K562 (cell line): ENCODE data around the gene PACS1. TPM values are rescaled to one million over a fixed set of nuclear protein-coding genes. Genes with fewer than 3 reads are reported as not detected.

ENCODE experiments used
- ATAC-seq: fragments of 200-7000 bp; cut with Tn5 transposase; 3 replicates; pipeline ENCODE4 v1.9.1; 2020; ENCODE audit warnings: moderate library complexity
- BruUV-seq: library from RNA; stranded (reverse); fragments of 400-500 nt; replicated peaks from 2 replicates; lab custom pipeline; 2021; lab: Mats Ljungman, UMichigan
- CTCF ChIA-PET: fragments of 300-600 bp; formaldehyde crosslinking; extraction: SDS; loops from one replicate; lab custom pipeline; 2021; ENCODE audit warnings: low intra/inter-chr PET ratio; lab: Yijun Ruan, JAX
- POLR2A ChIA-PET: fragments of 300-600, 350-650 bp; sonication (Branson Sonifier 250); formaldehyde crosslinking; extraction: SDS; loops from one replicate; lab custom pipeline; 2021; ENCODE audit warnings: antibody characterized with exemption, inconsistent platforms; lab: Yijun Ruan, JAX
- DNase-seq, 4 experiments: peaks; one replicate each; pipeline versions ENCODE4 v3.0.0 to v3.0.0-alpha.2; 2011 to 2018; ENCODE audit warnings: low spot score in 3 of 4, mixed read lengths in 3 of 4; ENCODE audit errors: extremely low read depth in 1 of 4
- FAIRE-seq: peaks from 2 replicates; lab custom pipeline; 2011; peaks lifted over from hg19 to GRCh38; lab: Jason Lieb, UNC
- H2AFZ ChIP-seq: 2 replicates; pipeline ENCODE4 v1.6.0; 2011; ENCODE audit warnings: low read depth, low read length, control low read depth, inconsistent platforms
- H3K27ac ChIP-seq: fragments of 200-600 bp; 3 replicates; pipeline ENCODE4 v1.8.0; 2011; ENCODE audit warnings: low read depth, mild to moderate bottlenecking, control low read depth, inconsistent platforms, low read length, moderate library complexity, mixed read lengths; ENCODE audit errors: extremely low read depth
- H3K27me3 ChIP-seq, 2 experiments: fragments of 300-600 bp in 1 of 2; 2 replicates in 1 of 2; 3 replicates in 1 of 2; pipeline versions ENCODE4 v1.6.0 to v1.8.0; 2011; ENCODE audit warnings: inconsistent platforms in 2 of 2, low read length in 2 of 2, mild to moderate bottlenecking in 1 of 2, mixed read lengths in 1 of 2, moderate library complexity in 1 of 2; ENCODE audit not compliant: control insufficient read depth in 2 of 2, insufficient read depth in 2 of 2
- H3K36me3 ChIP-seq: fragments of 300-600 bp; 3 replicates; pipeline ENCODE4 v1.8.0; 2011; ENCODE audit warnings: mild to moderate bottlenecking, low read length, inconsistent platforms; ENCODE audit not compliant: control insufficient read depth, insufficient read depth
- H3K4me1 ChIP-seq, 2 experiments: fragments of 200-600 bp in 1 of 2; replicated peaks in 1 of 2; 2 replicates in 1 of 2; 3 replicates in 1 of 2; pipeline versions ENCODE4 v1.5.1 to v1.8.0; 2011; ENCODE audit warnings: inconsistent platforms in 2 of 2, low read length in 2 of 2, mild to moderate bottlenecking in 1 of 2, mixed read lengths in 1 of 2, moderate library complexity in 1 of 2; ENCODE audit not compliant: control insufficient read depth in 2 of 2, insufficient read depth in 2 of 2
- H3K4me2 ChIP-seq: 2 replicates; pipeline ENCODE4 v1.6.1; 2011; ENCODE audit warnings: low read length, control low read depth, inconsistent platforms, mixed read lengths; ENCODE audit not compliant: insufficient read depth
- H3K4me3 ChIP-seq: fragments of 200-600 bp; sonication (generic), shearing (Covaris generic); 2 replicates; pipeline ENCODE4 v1.5.1; 2016; ENCODE audit warnings: control low read depth, inconsistent platforms
- H3K79me2 ChIP-seq: fragments of 200-600 bp; 3 replicates; pipeline ENCODE4 v1.8.0; 2011; ENCODE audit warnings: low read length, inconsistent platforms; ENCODE audit not compliant: control insufficient read depth, insufficient read depth
- H3K9ac ChIP-seq, 2 experiments: 2 replicates each; pipeline versions ENCODE4 v1.6.0 to v1.6.1; 2011; ENCODE audit warnings: low read depth in 2 of 2, low read length in 2 of 2, control low read depth in 1 of 2, inconsistent platforms in 1 of 2, mild to moderate bottlenecking in 1 of 2, mixed read lengths in 1 of 2; ENCODE audit not compliant: insufficient read depth in 1 of 2
- H3K9me1 ChIP-seq: one replicate; pipeline ENCODE4 v1.6.0; 2011; ENCODE audit warnings: inconsistent platforms, mild to moderate bottlenecking, low read length, moderate library complexity; ENCODE audit not compliant: control insufficient read depth, insufficient read depth
- H3K9me3 ChIP-seq: replicated peaks from 2 replicates; pipeline ENCODE4 v1.5.1; 2011; ENCODE audit warnings: low read depth, low read length, inconsistent platforms; ENCODE audit not compliant: control insufficient read depth, insufficient read depth
- H4K20me1 ChIP-seq: replicated peaks from 2 replicates; pipeline ENCODE4 v1.6.1; 2011; ENCODE audit warnings: low read length, inconsistent platforms, mixed read lengths; ENCODE audit not compliant: control insufficient read depth, insufficient read depth
- CAMTA2 ChIP-seq: fragments of 250-450 bp; sonication (Bioruptor Pico); conservative IDR thresholded peaks from 2 replicates; pipeline ENCODE4 v1.5.1; 2022
- ETV1 ChIP-seq: fragments of 450-650 bp; conservative IDR thresholded peaks from 2 replicates; pipeline ENCODE4 v1.6.1; 2016; ENCODE audit warnings: missing genetic modification characterization, control low read depth, low read depth, missing compliant biosample characterization
- RB1 ChIP-seq: fragments of 450-650 bp; IDR thresholded peaks from 2 replicates; pipeline ENCODE4 v1.6.1; 2017; ENCODE audit warnings: low read depth, mild to moderate bottlenecking
- TARDBP ChIP-seq: fragments of 450-650 bp; IDR thresholded peaks from 2 replicates; pipeline ENCODE4 v1.6.1; 2016
- ZFP36 ChIP-seq: fragments of 150-350 bp; IDR thresholded peaks from 2 replicates; pipeline ENCODE4 v1.6.1; 2018; ENCODE audit warnings: low read length, low read depth; ENCODE audit not compliant: partially characterized antibody
- ZNF282 ChIP-seq: sonication (generic); formaldehyde crosslinking; IDR thresholded peaks from 2 replicates; pipeline ENCODE4 v1.8.1; 2023; ENCODE audit warnings: missing genetic modification reagents
- ZNF311 ChIP-seq: fragments of 250-450 bp; sonication (Bioruptor Pico); IDR thresholded peaks from 2 replicates; pipeline ENCODE4 v1.4.0; 2020; ENCODE audit warnings: mild to moderate bottlenecking, moderate library complexity
- WGBS: fragments of 100-300 bp; shearing (Covaris generic); methylation state at CpG from one replicate; pipeline ENCODE4 v1.1.6; 2016; ENCODE audit warnings: low coverage, mixed read lengths; ENCODE audit not compliant: insufficient coverage; ENCODE audit errors: missing lambda C conversion rate; 5-methylcytosine and 5-hydroxymethylcytosine counted together
- in situ Hi-C: fragments of 300-500 bp; cut with MboI; formaldehyde crosslinking; loops from 4 replicates; pipeline ENCODE4 v1.15.0; 2018; ENCODE audit warnings: inconsistent platforms, mixed read lengths
- intact Hi-C: fragments of 100-400 bp; cut with micrococcal nuclease; formaldehyde crosslinking; loops from 2 replicates; pipeline ENCODE4 v1.14.2; 2022
- polyA plus RNA-seq, 8 experiments: library from polyadenylated mRNA; depleted of rRNA in 4 of 8; stranded (reverse) in 5 of 8; unstranded in 3 of 8; fragments of >200 nt; fragmentation: Nextera tagmentation in 2 of 8; fragmentation: Illumina TruSeq in 1 of 8; extraction: Ambion mirVana in 2 of 8; extraction: Trizol in 1 of 8; gene quantifications; 2 replicates each; pipeline versions ENCODE4 v1.2.1 to v1.2.3, GENCODE V29; 2011 to 2014; ENCODE audit warnings: inconsistent platforms in 1 of 8, missing spikeins in 1 of 8
- total RNA-seq, 7 experiments: library from RNA; depleted of rRNA in 6 of 7; stranded (reverse); fragments of >200 nt in 6 of 7; fragmentation: Illumina TruSeq in 2 of 7; extraction: Trizol in 2 of 7; gene quantifications; 2 replicates each; pipeline versions ENCODE4 v1.2.1 to v1.2.3, GENCODE V29; 2011 to 2021; ENCODE audit warnings: low replicate concordance in 1 of 7
- TF ChIP-seq, protein P1 (sequence below): fragments of 450-650 bp; formaldehyde crosslinking; IDR thresholded peaks from 2 replicates; pipeline ENCODE4 v1.4.0; 2020; ENCODE audit warnings: mild to moderate bottlenecking, moderate library complexity
- TF ChIP-seq, protein P2 (sequence below): sonication (generic); formaldehyde crosslinking; IDR thresholded peaks from 2 replicates; pipeline ENCODE4 v1.8.0; 2023; ENCODE audit warnings: missing genetic modification reagents, mild to moderate bottlenecking, borderline replicate concordance
- TF ChIP-seq, protein P3 (sequence below): fragments of 450-650 bp; IDR thresholded peaks from 2 replicates; pipeline ENCODE4 v1.6.1; 2018; ENCODE audit not compliant: partially characterized antibody

The PACS1 gene
- total and polyA plus RNA-seq, 9 of the 15 experiments (the other 6 are each of a cell fraction or from before 2014, with no cell fraction given): 0.34 to 28.1 (median 8.5) TPM

DNA sequence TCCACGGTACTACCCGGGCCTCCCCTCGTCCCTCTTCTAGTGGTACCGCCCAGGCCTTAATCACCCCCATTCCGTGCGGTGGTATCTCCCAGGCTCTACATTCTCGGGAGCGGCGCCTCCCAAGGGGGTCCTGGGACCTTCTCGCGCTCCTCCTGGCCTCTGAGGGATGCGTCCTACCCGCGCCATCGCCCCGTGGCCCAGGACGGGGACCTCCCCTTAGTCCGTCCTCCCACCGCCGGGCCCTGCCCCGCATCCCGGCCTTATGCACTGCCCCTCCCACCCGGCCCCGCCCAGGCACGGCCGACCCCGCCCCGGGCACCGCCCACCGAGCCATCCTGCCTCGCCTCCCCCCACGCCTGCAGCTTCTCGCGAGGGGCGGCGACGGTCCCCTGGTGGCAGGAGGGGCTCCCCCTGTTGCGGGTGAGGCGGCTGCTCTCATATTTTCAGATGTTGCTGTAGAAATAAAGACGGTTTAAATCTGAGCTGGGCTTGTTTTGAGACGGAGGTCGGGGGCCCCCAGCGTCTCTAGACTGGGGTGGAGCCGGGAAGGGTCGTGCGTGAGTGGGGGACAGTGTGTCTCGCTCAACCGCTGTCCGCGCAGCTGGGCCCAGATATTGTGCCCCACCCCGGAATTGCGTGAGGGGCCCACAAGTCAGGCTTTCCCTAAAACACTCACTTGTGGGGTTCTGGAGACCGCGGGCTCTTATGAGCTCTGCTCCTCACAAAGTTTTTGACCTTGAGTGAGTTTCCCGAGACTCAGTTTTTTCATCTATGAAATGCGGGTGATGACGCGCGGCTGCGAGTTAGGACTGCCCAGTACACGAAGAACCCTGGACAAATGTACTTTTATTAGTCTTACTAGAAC, 197.5 kb downstream of the PACS1 start:
- CTCF ChIA-PET: no interaction called here
- in situ Hi-C loops: no loop called here
- H3K27ac ChIP-seq: peak overlapping the region; percentile 95
- WGBS: under 1% methylated on average over 40 of the region's 61 CpGs
- H3K79me2 ChIP-seq: peaks cover 29% of the 10 kb centered on the region
- H3K9me1 ChIP-seq: no peaks in the 10 kb centered on the region
- intact Hi-C loops: no loop called here
- ATAC-seq: peak; percentile 85
- peak; percentile 91 to 95 (median 92) for DNase-seq
- H3K36me3 ChIP-seq: peaks cover 65% of the 10 kb centered on the region
- peak; percentile 82 for FAIRE-seq
- no peaks in the 10 kb centered on the region for H3K27me3 ChIP-seq
- H3K4me2 ChIP-seq: peak overlapping the region; percentile 98
- H3K9me3 ChIP-seq: no peaks in the 10 kb centered on the region
- BruUV-seq: no TSS peak
- peak overlapping the region; percentile 92 to 99 for H3K9ac ChIP-seq
- peak overlapping the region; percentile 100 for H3K4me3 ChIP-seq
- H4K20me1 ChIP-seq: peaks cover 10% of the 10 kb centered on the region; the same call in 1 of the 2 replicates
- H3K4me1 ChIP-seq: peaks cover 5 to 47% of the 10 kb centered on the region in 2 experiments; a peak in 4 of 5 replicates
- POLR2A ChIA-PET: interaction anchor here (0.6 to 2.8 kb wide), 5 partner anchors 10 to 48 kb away, joined by 3 to 17 read pairs (median 4); partner anchors contain the start of gene YIF1A
- peak overlapping the region; percentile 96 for H2AFZ ChIP-seq
- TF ChIP-seq, protein P1, sequence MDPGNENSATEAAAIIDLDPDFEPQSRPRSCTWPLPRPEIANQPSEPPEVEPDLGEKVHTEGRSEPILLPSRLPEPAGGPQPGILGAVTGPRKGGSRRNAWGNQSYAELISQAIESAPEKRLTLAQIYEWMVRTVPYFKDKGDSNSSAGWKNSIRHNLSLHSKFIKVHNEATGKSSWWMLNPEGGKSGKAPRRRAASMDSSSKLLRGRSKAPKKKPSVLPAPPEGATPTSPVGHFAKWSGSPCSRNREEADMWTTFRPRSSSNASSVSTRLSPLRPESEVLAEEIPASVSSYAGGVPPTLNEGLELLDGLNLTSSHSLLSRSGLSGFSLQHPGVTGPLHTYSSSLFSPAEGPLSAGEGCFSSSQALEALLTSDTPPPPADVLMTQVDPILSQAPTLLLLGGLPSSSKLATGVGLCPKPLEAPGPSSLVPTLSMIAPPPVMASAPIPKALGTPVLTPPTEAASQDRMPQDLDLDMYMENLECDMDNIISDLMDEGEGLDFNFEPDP (CRISPR knock-in tag): no peak
- no peak for TF ChIP-seq ZFP36
- TF ChIP-seq, protein P2, sequence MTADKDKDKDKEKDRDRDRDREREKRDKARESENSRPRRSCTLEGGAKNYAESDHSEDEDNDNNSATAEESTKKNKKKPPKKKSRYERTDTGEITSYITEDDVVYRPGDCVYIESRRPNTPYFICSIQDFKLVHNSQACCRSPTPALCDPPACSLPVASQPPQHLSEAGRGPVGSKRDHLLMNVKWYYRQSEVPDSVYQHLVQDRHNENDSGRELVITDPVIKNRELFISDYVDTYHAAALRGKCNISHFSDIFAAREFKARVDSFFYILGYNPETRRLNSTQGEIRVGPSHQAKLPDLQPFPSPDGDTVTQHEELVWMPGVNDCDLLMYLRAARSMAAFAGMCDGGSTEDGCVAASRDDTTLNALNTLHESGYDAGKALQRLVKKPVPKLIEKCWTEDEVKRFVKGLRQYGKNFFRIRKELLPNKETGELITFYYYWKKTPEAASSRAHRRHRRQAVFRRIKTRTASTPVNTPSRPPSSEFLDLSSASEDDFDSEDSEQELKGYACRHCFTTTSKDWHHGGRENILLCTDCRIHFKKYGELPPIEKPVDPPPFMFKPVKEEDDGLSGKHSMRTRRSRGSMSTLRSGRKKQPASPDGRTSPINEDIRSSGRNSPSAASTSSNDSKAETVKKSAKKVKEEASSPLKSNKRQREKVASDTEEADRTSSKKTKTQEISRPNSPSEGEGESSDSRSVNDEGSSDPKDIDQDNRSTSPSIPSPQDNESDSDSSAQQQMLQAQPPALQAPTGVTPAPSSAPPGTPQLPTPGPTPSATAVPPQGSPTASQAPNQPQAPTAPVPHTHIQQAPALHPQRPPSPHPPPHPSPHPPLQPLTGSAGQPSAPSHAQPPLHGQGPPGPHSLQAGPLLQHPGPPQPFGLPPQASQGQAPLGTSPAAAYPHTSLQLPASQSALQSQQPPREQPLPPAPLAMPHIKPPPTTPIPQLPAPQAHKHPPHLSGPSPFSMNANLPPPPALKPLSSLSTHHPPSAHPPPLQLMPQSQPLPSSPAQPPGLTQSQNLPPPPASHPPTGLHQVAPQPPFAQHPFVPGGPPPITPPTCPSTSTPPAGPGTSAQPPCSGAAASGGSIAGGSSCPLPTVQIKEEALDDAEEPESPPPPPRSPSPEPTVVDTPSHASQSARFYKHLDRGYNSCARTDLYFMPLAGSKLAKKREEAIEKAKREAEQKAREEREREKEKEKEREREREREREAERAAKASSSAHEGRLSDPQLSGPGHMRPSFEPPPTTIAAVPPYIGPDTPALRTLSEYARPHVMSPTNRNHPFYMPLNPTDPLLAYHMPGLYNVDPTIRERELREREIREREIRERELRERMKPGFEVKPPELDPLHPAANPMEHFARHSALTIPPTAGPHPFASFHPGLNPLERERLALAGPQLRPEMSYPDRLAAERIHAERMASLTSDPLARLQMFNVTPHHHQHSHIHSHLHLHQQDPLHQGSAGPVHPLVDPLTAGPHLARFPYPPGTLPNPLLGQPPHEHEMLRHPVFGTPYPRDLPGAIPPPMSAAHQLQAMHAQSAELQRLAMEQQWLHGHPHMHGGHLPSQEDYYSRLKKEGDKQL (CRISPR knock-in tag): no peak
- 0 out of 2 replicates have a peak, but pooled peaks have one; percentile 58 for TF ChIP-seq RB1
- TF ChIP-seq CAMTA2 (CRISPR knock-in tag): 0 out of 2 replicates have a peak, but pooled peaks have one; percentile 32
- 0 out of 2 replicates have a peak, but pooled peaks have one; percentile 17 for TF ChIP-seq TARDBP
- TF ChIP-seq ZNF282 (CRISPR knock-in tag): no peak
- TF ChIP-seq ZNF311 (CRISPR knock-in tag): no peak
- TF ChIP-seq ETV1 (tag): no peak
- TF ChIP-seq, protein P3, sequence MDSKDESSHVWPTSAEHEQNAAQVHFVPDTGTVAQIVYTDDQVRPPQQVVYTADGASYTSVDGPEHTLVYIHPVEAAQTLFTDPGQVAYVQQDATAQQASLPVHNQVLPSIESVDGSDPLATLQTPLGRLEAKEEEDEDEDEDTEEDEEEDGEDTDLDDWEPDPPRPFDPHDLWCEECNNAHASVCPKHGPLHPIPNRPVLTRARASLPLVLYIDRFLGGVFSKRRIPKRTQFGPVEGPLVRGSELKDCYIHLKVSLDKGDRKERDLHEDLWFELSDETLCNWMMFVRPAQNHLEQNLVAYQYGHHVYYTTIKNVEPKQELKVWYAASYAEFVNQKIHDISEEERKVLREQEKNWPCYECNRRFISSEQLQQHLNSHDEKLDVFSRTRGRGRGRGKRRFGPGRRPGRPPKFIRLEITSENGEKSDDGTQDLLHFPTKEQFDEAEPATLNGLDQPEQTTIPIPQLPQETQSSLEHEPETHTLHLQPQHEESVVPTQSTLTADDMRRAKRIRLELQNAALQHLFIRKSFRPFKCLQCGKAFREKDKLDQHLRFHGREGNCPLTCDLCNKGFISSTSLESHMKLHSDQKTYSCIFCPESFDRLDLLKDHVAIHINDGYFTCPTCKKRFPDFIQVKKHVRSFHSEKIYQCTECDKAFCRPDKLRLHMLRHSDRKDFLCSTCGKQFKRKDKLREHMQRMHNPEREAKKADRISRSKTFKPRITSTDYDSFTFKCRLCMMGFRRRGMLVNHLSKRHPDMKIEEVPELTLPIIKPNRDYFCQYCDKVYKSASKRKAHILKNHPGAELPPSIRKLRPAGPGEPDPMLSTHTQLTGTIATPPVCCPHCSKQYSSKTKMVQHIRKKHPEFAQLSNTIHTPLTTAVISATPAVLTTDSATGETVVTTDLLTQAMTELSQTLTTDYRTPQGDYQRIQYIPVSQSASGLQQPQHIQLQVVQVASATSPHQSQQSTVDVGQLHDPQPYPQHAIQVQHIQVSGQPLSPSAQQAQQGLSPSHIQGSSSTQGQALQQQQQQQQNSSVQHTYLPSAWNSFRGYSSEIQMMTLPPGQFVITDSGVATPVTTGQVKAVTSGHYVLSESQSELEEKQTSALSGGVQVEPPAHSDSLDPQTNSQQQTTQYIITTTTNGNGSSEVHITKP: peak; percentile 99
